Measurements from ENCODE around the gene ACTR1A. TPM values are rescaled to one million over a fixed set of nuclear protein-coding genes. Genes with fewer than 3 reads are reported as not detected.

The ACTR1A gene
- total RNA-seq, 1 experiment from 2014 or later = 93.6 TPM

GRCh38 chr10:102514487-102515311, 12.2 kb upstream of the ACTR1A start (continued):
- no peak for TF ChIP-seq E2F1 (CRISPR knock-in tag; IDR thresholded peaks at IDR 0.05)
- no peak for TF ChIP-seq ZNF671 (CRISPR knock-in tag; IDR thresholded peaks at IDR 0.05)
- TF ChIP-seq NFATC4 (CRISPR knock-in tag; IDR thresholded peaks at IDR 0.05) = no peak
- no peak for TF ChIP-seq HMGXB4 (CRISPR knock-in tag; IDR thresholded peaks at IDR 0.05)
- no peak for TF ChIP-seq CBFB (CRISPR knock-in tag; IDR thresholded peaks at IDR 0.05; ENCODE audit: low read depth)
- TF ChIP-seq AFF4 (CRISPR knock-in tag; IDR thresholded peaks at IDR 0.05; ENCODE audit: borderline replicate concordance) = no peak
- no peak for TF ChIP-seq SP1 (CRISPR knock-in tag; conservative IDR thresholded peaks at IDR 0.05)

- Mint-ChIP-seq H3K4me3 (no peak overlapping the region), H3K36me3 (peaks cover 11% of the 10 kb centered on the region; the same call in 1 of the 2 replicates), H3K27ac (no peak overlapping the region), H3K9me3 (no peaks in the 10 kb centered on the region), H3K4me1 (no peaks in the 10 kb centered on the region), H3K27me3 (ENCODE audit: low read depth) (no peaks in the 10 kb centered on the region)
- ATAC-seq (no peak), DNase-seq (ENCODE audit: low spot score) (no peak)
- ChIA-PET CTCF (interaction anchor here (1.0 to 1.4 kb wide), 2 partner anchors 72 to 84 kb away, joined by 3 read pairs; no protein-coding TSS in a partner anchor), POLR2A (no interaction called here)
- no peak for TF ChIP-seq ATF2 (CRISPR knock-in tag; IDR thresholded peaks at IDR 0.05; ENCODE audit: borderline replicate concordance, low read depth)
- no peak for TF ChIP-seq CTCF (IDR thresholded peaks at IDR 0.05)
- TF ChIP-seq TCF7 (CRISPR knock-in tag; IDR thresholded peaks at IDR 0.05; ENCODE audit: low read depth) = no peak
- TF ChIP-seq HMGA2 (CRISPR knock-in tag; IDR thresholded peaks at IDR 0.05) = no peak
- no peak for TF ChIP-seq FOXJ3 (CRISPR knock-in tag; IDR thresholded peaks at IDR 0.05; ENCODE audit: borderline replicate concordance)
- no peak for TF ChIP-seq ATF6 (CRISPR knock-in tag; IDR thresholded peaks at IDR 0.05)
- no peak for TF ChIP-seq KAT7 (CRISPR knock-in tag; IDR thresholded peaks at IDR 0.05; ENCODE audit: borderline replicate concordance)
- TF ChIP-seq ZNF232 (CRISPR knock-in tag; IDR thresholded peaks at IDR 0.05) = no peak
Observed at GRCh38 chr10:102511583-102512274, 9.2 kb upstream of the ACTR1A start.
